ENCODE results near the gene VEGFB.

The VEGFB gene

DNA sequence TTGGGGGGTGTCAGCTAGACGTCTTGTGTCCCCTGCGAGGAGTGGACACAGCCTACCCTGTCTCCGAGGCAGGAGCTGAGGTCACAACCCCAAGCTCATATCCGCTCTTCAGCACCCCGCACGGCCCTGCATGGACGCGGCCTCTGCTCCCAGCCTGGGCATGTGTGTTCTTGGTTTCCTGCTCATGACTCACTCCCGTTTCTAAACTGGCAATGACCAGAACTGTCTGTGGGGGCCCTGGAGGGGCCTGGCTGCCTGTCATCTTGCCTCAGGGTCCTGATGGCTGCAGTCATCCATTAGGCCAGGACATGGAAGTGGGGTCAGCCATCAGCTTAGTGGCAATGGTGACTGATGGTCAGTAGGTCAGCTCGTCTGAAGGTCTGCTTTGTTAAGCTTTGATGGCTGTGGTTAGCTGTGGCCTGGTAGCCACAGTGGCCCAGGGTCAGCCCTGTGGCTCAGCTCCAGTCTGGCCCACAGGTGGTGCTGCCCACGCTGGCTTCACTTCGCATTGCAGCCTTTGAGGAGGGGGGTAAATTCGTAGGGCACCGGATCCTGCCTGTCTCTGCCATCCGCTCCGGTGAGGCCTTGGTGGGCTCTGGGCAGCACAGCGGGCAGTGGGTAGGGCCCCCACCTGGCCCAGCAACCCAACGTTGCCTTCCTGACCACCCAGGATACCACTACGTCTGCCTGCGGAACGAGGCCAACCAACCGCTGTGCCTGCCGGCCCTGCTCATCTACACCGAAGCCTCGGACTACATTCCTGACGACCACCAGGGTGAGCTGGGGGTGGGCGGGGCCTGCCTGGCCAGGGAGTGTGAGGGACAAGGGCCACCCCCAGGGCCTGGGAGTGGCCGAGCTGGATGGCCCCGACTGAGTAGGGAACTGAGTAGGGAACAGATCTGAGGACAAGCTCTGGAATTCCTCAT, 28.9 kb downstream of the VEGFB start:
- DNase-seq, result no peak

DNA sequence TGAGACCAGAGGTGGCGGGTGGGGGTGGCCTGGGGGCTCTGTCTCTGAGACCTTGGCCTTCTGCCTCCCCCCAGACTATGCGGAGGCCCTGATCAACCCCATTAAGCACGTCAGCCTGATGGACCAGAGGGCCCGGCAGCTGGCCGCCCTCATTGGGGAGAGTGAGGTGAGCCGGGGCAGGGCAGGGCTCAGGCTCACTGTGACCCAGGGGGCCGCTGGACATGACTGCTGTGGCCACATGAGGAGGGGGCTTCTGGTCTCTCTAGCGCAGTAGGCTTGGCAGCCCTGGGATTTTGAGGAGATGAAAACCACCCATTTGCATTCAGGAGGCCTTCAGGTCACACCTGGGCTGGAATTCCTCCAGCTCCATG, 29.5 kb downstream of the VEGFB start:
- no peak for DNase-seq

DNA sequence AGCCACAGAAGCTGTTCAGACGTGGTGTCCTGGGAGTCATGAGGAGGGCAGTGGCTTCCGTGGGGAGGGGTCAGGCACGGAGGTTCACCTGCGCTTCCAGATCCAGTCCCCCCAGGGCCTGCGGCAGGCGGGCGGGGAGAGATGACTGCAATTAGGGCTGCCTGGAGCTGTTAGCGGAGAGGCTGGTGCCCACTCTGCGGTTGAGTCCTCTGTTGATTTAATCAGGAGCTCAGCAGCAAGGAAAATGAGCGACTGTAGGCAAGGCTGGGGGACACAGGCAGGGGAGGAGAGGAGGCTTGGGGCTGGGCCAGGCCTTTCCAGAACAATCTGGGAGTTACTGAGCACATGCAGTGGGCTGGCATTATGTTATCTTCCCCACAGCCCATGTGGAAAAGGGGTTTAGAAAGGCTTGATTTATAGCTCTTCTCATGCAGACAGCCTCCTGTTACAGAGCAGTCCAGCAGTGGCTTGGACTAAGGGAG, 30.0 kb downstream of the VEGFB start:
- DNase-seq, result no peak

DNA sequence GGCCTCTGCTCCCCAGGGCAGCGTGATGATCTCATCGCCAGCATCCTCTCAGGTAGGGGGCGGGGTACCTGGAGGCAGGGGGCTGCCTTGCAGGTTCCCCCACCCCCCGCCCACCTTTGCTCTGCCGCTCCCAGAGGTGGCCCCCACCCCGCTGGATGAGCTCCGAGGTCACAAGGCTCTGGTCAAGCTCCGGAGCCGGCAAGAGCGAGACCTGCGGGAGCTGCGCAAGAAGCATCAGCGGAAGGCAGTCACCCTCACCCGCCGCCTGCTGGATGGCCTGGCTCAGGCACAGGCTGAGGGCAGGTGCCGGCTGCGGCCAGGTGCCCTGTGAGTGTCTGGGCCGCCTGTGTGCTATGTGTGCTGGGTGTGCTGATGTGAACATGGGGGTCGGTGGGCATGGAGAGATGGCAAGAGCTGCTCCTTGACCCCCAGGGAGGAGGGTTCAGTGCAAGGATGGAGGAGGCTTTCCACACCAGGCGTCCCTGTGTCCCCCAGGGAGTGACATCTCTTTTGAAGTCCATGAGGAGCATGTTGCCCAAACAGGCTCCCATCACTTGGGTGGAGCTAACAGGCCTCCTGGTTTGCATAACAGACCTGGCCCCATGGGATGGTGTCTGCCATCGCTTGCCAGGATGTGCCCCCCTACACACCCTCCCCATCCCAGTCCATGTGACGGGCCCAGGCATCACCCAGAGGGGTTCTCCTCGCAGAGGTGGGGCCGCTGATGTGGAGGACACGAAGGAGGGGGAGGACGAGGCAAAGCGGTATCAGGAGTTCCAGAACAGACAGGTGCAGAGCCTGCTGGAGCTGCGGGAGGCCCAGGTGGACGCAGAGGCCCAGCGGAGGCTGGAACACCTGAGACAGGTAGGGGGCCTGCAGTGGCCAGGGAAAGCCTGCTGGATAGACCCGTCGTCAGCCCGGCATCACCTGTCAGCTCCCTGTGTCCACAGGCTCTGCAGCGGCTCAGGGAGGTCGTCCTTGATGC, 31.1 kb downstream of the VEGFB start:
- no peak for DNase-seq

DNA sequence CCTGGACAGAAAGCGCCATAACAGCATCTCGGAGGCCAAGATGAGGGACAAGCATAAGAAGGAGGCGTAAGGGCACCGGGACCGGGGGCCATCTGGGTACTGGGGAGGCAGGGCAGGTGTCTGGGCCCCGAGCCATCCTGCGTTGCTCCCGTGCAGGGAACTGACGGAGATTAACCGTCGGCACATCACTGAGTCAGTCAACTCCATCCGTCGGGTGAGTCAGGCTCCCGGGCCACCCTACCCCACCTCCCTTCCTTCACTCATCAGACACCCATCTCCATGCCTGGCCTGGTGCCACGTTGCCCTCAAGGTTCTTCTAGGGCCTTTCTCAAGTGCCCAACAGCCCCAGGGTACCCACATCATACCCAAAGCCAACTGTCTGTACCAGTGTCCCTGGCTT, 32.0 kb downstream of the VEGFB start:
- DNase-seq, result no peak

DNA sequence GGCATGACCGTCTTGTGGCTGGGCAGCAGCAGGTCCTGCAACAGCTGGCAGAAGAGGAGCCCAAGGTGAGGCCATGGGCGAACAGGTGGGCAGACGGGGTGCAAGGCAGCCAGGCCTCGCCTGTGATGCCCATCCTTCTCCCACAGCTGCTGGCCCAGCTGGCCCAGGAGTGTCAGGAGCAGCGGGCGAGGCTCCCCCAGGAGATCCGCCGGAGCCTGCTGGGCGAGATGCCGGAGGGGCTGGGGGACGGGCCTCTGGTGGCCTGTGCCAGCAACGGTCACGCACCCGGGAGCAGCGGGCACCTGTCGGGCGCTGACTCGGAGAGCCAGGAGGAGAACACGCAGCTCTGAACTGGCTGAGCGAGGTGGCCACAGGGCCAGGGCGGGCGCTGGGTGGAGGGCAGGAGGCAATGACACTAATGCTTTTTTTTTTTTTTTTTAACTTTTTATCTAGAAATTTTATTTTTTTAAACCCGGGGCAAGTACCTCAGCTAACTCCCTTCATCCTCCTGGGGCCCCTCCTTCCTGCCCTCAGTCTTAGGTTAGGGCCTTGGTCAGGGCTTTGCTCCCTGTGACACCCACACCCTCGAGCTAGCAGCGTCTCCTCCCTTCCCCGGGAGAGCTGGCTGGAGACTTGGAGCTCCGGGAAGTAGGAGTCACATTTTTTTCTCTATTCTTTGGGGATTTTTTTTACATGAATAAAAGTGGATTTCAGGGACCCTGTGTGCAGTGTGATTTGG, 33.0 kb downstream of the VEGFB start:
- DNase-seq, result no peak

DNA sequence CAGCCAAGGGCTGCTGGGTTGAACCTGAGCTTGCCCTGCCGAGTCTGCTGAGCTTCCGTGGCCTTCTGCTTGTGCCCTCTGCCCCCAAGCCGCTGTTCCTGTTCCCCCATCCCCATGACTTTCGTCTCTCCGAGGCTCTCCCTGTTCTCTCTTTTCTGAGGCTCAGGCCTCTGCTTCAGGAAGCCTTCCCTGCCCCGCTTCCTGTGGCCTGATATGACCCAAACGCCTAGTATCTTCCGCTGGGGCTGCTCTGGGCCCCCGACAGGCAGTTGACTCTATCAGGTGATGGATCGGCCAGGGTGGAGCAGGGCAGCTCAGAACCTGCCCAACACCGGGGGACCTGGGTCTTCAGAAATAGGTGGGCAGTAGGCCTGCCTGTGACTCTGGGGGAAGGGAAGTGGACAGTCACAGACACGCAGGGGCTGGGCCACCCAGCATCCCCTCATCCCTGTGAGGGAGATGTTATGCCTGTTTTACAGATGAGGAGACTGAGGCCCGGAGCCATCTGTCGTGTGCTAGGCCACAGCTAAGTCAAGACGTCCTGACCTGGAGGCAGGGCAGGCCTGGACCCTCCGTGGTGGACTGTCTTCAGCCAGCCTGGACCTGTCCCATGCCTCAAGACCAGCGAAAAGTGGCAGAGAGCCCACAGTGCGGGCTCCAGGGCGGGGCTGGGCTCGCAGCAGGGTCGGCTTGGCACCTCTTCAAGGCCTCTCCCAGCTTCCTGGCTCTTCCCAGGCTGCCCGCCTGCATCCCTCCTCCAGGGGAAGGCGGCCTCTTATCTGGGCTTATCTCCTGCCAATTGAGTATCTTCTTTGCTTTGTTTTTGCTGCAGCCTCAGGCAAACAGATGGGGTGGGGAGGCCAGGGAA, 33.9 kb downstream of the VEGFB start:
- DNase-seq, result no peak

DNA sequence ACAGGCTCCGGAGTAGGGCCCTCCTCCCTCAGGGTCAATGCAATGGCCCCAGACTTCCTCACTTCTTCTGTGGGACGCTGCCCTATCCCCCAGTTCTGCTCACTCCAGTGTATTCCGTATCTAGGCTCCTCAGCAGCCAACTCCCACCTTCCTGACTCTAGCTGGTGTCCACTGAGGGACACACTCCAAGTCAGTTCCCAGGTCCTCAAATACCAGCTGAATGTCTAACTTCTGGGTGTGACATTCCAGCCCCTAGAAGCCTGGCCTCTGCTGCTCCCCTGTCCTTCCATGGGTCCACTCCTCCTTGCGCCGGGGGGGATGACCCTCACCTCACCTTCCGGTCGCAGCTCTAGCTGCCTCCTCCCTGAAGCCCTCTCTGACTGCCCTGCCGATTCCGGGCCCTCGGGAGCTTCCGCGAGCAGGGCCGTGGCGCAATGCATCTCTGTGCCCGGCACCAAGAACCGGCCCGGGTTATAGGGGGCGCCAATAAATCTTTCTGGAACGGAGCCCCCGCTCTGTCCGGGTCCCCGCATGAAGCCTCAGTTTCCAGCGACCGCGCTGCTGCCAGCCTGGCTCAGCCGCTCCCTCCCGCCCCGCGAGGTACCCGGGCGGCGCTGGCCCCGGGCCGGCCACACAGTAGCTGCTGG, 34.6 kb downstream of the VEGFB start:
- peak; percentile 66 for DNase-seq

DNA sequence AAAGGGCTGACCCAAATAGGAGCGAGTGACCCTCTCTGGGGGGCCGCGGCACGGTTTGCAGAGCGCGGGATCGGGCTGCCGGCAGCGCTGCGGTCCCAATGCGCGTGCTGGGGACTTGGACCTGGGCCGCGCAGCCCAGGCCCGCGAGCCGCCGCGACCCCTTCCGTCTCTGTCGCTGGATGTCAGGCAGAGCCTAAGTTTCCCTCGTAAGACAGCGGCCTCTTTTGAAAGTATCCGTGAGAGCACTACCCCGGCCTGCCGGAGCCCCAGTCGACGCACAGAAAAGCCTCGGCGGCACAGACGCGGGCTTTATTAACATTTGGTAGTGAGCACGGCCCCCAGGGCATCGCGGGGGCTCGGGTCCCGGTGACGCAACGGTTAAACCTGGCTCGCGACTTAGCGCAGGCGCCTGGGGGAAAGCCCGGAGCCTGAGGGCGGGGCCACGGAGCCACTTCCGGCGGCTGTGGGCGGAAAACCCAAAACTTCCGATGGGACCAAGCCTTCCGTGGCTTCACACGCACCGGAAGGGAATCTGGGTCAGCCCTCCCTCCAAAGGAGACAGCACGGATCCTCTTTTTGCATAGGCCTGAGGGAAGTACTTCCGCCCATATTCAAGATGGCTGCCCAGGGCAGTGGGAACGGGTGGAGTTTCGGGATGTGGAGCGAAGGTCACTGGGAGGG, 35.3 kb downstream of the VEGFB start:
- DNase-seq, result peak; percentile 98

DNA sequence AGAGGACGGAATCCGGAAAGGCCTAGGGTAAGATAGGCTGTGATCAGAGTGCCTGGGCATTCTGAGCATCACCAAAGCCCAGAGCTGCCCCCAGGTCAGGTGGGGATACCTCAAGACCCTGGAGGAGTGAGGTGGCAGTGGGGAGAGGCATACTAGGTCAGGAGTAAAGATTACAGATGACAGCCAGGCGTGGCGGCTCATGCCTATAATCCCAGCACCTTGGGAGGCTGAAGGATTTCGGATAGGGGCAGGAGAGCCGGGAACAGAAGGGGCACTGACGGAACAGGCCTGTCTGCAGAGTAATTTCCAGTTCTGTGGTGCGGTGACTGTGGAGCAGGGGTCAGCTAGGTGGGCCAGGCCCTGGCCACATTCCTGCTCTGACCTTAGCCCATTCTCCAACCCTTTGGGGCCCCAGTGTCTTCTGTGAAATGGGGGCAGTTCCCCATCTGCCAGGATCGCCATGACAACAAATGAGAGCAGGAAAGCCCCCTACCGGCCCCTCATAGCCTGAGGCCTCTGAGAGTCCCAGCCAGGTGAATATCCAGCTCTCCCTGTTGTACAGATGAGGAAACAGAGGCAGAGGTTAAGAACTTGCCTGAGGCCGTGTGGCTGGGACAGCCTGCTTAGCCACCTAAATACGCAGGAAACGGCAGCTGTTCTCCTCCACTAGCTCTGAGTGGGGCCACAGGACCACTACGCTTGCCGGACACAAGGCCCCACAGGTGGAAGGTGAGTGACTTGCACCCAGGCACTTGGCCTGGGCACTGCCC, 40.8 kb downstream of the VEGFB start:
- no peak for DNase-seq

DNA sequence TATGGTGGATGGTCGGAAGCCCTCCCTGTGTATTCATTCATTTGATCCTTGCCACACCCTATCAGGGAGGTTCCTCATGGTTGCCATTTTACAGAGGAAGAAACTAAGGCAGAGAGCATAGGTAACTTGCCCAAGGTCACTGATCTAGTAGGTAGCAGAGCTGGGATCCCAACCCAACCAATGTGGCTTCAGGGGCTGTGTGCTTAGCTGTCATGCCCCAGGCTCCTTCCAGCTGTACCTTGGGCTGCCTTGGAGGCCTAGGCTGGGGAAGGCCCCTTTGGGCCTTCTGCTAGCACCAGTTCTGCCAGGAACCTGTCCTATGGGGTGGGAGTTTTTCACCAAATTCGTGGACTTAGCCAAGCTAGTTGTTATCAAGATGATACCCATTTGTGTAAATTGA, 41.5 kb downstream of the VEGFB start:
- no peak for DNase-seq

DNA sequence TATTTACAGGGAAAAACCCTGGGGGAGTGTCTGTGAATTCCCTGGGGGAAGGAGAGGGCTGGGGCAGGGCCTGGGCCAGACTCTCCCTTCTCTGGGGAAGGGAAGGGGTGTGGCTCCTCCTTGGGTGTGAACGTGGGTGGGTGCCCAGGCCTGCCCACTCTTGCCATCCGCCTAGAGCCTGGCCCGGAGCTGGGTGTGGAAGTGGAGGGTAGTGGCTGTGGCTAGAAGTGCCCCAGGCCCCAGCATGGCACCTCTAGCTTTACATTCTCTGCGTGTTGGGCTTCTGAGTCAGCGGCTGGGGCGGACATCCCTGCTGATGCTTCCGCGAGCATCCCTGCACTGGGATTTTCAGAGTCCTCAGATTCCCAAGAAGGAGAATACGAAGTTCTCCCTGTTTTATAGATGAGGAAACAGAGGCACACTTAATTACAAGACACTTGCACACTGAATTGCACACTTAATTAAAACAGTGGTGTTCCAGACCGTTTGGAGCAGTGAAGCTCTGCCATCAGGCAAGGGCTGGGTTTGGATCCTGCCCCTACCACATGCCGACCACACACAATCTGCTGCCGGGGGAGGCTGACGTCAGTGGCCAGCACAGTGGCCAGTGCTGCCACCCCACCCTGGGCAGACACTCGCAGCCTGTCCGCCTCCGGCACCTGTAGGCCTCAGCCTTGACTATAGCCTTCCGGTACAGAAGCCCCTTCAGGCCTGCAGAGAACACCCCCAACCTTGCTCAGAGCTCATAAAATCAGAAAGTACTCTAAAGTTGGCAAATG, 42.5 kb downstream of the VEGFB start:
- no peak for DNase-seq

DNA sequence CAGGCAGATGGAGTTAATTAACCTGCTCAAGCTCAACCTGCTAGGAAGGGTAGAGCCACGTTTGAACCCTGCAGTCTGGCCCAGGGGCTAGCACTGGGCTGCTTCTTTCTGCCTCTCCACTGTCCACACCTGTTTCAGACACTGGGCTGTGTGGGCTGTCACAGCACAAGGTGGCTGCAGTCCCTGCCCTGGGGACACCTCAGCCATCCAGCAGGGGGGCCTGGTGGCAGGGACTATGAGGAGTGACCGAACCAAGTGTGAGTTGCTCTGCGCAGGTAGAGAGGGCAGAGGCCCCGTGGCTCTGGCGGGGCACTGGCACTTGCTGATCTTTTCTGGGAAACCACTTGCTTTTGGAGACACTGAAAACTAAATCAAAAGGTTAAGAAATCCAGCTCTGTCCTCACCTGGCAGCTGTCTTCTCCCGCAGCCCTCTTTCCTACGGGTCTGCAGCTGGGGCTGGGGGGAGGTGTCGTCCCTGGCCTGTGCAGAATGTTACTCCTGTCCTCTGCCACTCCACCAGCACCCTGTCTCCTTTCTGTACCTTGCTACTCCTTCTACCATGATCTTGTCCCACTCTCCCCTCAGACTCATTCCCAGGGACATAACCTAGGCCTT, 44.3 kb downstream of the VEGFB start:
- no peak for DNase-seq

DNA sequence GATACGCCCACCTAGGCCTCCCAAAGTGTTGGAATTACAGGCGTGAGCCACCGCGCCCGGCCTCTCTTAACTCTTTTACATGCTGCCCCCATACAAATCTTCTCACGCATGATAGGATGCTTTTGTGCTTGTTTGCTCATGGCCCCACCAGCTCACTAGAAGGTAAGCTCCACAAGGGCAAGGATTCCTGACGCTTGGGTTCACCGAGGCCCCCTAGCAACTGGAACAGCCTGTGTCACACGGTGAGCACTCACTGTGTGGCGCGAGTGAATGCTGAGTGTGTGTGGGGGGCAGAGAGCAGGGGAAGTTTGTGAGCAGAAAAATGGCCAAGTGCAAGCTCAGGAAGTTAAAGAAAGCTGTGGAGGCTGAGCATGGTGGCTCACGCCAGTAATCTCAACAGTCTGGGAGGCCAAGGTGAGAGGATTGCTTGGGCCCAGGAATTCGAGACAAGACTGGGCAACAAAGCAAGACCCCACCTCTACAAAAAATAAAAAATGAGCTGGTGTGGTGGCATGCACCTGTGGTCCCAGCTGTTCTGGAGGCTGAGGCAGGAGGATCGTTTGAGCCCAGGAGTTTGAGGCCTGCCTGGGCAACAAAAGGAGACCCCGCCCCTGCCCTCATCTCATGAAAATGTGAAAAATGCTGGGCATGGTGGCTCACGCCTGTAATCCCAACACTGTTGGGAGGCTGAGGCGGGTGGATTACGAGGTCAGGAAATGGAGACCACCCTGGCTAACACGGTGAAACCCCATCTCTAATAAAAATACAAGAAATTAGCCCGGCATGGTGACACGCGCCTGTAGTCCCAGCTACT, 47.8 kb downstream of the VEGFB start:
- DNase-seq, result no peak

DNA sequence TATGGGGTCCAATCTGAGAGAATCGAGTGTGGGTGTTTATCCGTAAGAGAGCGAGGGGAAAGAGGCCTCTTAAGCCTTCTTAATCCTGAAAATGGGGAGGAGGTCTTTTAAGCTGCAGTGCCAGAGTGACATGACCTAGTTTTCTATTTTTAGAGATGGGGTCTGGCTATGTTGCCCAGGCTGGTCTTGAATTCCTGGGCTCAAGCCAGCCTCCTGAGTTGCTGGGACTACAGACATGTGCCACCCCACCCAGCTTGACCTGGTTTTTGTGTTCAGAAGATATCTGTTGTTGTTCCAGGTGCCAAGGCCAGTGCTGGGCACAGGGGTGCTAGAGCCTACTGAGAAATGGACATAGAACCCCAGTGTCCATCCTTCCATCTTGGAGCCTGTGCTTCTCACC, 48.7 kb downstream of the VEGFB start:
- no peak for DNase-seq

DNA sequence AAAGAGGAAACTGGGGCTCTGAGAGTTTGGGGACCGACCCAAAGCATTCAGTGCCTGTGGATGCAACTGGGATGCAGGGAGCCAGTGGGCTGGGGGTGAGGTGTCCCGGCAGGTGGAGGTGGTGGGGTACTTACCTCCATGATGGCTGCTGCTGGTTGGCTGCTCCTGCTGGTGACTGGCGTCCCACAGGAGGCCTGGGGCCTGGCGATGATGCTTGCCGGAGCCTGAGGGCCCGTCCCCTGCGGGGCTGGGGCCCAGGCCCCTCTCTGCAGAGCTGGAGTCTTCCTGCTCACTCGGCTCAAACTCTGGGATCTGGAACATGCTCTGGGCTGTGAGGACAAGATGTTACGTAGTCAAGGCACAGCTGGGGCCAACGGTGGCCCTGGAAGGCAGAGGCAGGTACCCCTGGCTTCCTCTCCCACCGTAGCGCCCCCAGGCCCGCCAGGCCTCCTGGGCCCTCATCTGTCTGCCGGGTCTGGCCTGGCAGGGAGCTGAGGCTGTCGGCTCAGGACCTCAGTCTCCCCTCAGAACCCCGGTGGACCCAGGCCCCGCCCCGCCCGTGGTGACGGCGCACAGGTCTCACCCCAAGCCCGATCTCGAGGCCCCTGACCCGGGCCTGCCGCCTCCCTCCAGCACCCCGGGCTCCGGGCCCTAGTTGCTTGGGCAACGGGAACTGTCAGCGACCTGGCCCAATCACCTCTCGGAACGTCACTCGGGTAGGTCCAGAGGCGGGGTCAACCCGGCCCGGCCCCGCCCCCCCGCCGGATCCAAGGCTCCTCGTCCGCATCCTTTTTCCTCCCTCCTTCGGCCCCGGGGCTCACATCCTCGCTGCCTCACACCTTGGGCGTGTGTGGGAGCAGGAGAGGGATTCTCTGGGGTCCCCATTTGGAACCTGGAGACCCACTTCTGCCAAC, 49.9 kb downstream of the VEGFB start, which contains the start of gene BAD:
Gene BAD (minus strand): TSS at position 618 of the 914 bp plus-strand sequence. CDS start 297 bp downstream, at position 321.
- peak; percentile 94 for DNase-seq
